Glomerular endothelial cell (primary cell): Measurements from ENCODE around the gene SYPL2. TPM values are rescaled to one million over a fixed set of nuclear protein-coding genes. Genes with fewer than 3 reads are reported as not detected.

ENCODE experiments used
- DNase-seq: peaks from one replicate; pipeline ENCODE4 v3.0.0-alpha.2; 2011; ENCODE audit warnings: low read depth, low spot score; ENCODE audit errors: extremely low read depth
- total RNA-seq: library from RNA; depleted of rRNA; stranded (reverse); fragments of >200 nt; gene quantifications from 2 replicates; pipeline ENCODE4 v1.2.3, GENCODE V29; 2015

The SYPL2 gene
- total RNA-seq, 1 donor from 2014 or later: not detected

- DNase-seq: no peak
Observed at GRCh38 chr1:109490934-109491302, 24.6 kb downstream of the SYPL2 start.

GRCh38 chr1:109491372-109491771, 25.0 kb downstream of the SYPL2 start:
- DNase-seq: no peak

- DNase-seq: no peak
Observed at GRCh38 chr1:109492779-109493178, 26.4 kb downstream of the SYPL2 start.

GRCh38 chr1:109493227-109493626, 26.9 kb downstream of the SYPL2 start:
- no peak for DNase-seq

- DNase-seq: no peak
Observed at GRCh38 chr1:109493805-109494539, 27.6 kb downstream of the SYPL2 start, which contains the start of gene CYB561D1. CYB561D1 (plus strand) TSS chr1:109494094; CDS start chr1:109494140, 46 bp downstream.

- no peak for DNase-seq
Observed at GRCh38 chr1:109495738-109496137, 29.4 kb downstream of the SYPL2 start.

- DNase-seq: no peak
Observed at GRCh38 chr1:109497449-109498160, 31.3 kb downstream of the SYPL2 start.

- no peak for DNase-seq
Observed at GRCh38 chr1:109498161-109498801, 31.9 kb downstream of the SYPL2 start.

- DNase-seq: no peak
Observed at GRCh38 chr1:109499081-109499480, 32.7 kb downstream of the SYPL2 start.

GRCh38 chr1:109499661-109500536, 33.6 kb downstream of the SYPL2 start:
- no peak for DNase-seq

- no peak for DNase-seq
Observed at GRCh38 chr1:109500941-109501381, 34.6 kb downstream of the SYPL2 start.

GRCh38 chr1:109501644-109502363, 35.5 kb downstream of the SYPL2 start:
- no peak for DNase-seq

- no peak for DNase-seq
Observed at GRCh38 chr1:109502364-109502851, 36.1 kb downstream of the SYPL2 start.

- no peak for DNase-seq
Observed at GRCh38 chr1:109503935-109504334, 37.6 kb downstream of the SYPL2 start.

- no peak for DNase-seq
Observed at GRCh38 chr1:109504974-109505373, 38.6 kb downstream of the SYPL2 start.

GRCh38 chr1:109508001-109508872, 41.9 kb downstream of the SYPL2 start:
- no peak for DNase-seq

GRCh38 chr1:109508873-109509175, 42.5 kb downstream of the SYPL2 start:
- DNase-seq: no peak

GRCh38 chr1:109509176-109510134, 43.1 kb downstream of the SYPL2 start, which contains the start of gene AMIGO1:
AMIGO1 (minus strand) TSS chr1:109509727; CDS start chr1:109508912, 815 bp downstream.
- DNase-seq: no peak
